ENCODE data around the gene KMO. TPM values are rescaled to one million over a fixed set of nuclear protein-coding genes. Genes with fewer than 3 reads are reported as not detected.
A peak's percentile ranks its signal among the peaks of the same experiment; 100 is the strongest.

Gene KMO
- total and polyA plus RNA-seq, 2 donors (not counting 3 experiments of a cell fraction or from before 2014, with no cell fraction given): not detected

- Histone ChIP-seq H4K20me1 (replicated peaks; ENCODE audit: control insufficient read depth, extremely low read depth, insufficient read depth, low read length) (no peaks in the 10 kb centered on the region), H3K9me3 (replicated peaks; ENCODE audit: control insufficient read depth, insufficient read depth, low read length) (no peaks in the 10 kb centered on the region), H3K9me1 (replicated peaks; ENCODE audit: control insufficient read depth, extremely low read depth, insufficient read depth, low read length) (no peaks in the 10 kb centered on the region), H3K4me2 (ENCODE audit: insufficient read depth, low read length) (no peak overlapping the region), H2AFZ (ENCODE audit: low read depth, low read length) (no peak overlapping the region), H3K27me3 (ENCODE audit: control insufficient read depth in 2 of 2, insufficient read depth in 2 of 2, low read length in 2 of 2) (no peaks in the 10 kb centered on the region), H3K79me2 (ENCODE audit: control insufficient read depth, insufficient read depth, low read length) (no peaks in the 10 kb centered on the region), H3K4me1 (ENCODE audit: control insufficient read depth, extremely low read depth, insufficient read depth, low read length) (no peaks in the 10 kb centered on the region), H3K36me3 (ENCODE audit: control insufficient read depth in 2 of 2, extremely low read depth in 1 of 2, insufficient read depth in 2 of 2, low read length in 2 of 2) (peaks cover 11 to 18% of the 10 kb centered on the region in 2 experiments), H3K9ac (replicated peaks; ENCODE audit: extremely low read depth, insufficient read depth, low read length) (no peak overlapping the region), H3K27ac (ENCODE audit: insufficient read depth, low read depth, low read length) (no peak overlapping the region), H3K4me3 (replicated peaks in 1 of 3; ENCODE audit: insufficient read depth in 1 of 3, low read depth in 1 of 3, low read length in 3 of 3) (no peak overlapping the region)
- peak; percentile 59 for DNase-seq (ENCODE audit: low read depth, low spot score)
- TF ChIP-seq, protein P1, sequence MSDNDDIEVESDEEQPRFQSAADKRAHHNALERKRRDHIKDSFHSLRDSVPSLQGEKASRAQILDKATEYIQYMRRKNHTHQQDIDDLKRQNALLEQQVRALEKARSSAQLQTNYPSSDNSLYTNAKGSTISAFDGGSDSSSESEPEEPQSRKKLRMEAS (IDR thresholded peaks at IDR 0.05; ENCODE audit: insufficient read depth, insufficient read length): no peak
- peak; percentile 24 to 42 for TF ChIP-seq CTCF (IDR thresholded peaks at IDR 0.05; ENCODE audit: extremely low read depth in 1 of 2, insufficient read depth in 1 of 2, low read depth in 1 of 2, low read length in 2 of 2)
- ChIA-PET POLR2A (no interaction called here), CTCF (interaction anchor here (0.8 to 1.4 kb wide), 4 partner anchors 8 to 768 kb away, joined by 3 to 15 read pairs (median 4); no protein-coding TSS in a partner anchor)
- FAIRE-seq: peak; percentile 69
- dilution Hi-C loops (cut with MboI; ENCODE audit: extremely low pct_ligation_motif_present, low sequenced_read_pairs) (no loop called here), intact Hi-C loops (cut with micrococcal nuclease) (loop anchor here (1.0 to 5.0 kb wide), 4 partner anchors 533 to 768 kb away; no protein-coding TSS in a partner anchor)
- no TSS peak for BruUV-seq (replicated peaks)
These were observed 32.3 kb upstream of the KMO start for GRCh38 chr1:241499910-241500309.

DNA sequence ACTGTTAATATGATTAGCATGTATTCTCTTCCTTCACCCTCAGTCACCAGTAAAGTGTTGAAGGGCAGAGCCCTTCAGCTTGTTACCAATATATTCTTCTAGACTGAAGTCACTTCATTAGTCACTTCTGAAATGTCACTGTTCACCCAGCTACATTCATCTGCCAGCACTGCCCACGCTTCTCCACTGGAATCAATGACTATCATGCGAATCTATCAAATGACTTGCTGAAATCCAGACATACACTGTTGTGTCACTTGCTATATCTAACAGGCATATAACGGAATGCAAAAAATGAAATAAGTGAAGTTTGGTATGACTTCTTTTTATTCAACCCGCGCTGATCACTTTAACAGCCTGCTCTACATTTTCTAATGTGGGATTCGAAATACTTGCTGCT, 28.7 kb upstream of the KMO start:
- no peak for DNase-seq (ENCODE audit: low read depth, low spot score)
- intact Hi-C loops (cut with micrococcal nuclease) (loop anchor here (5.0 kb wide), 2 partner anchors 536 to 556 kb away; no protein-coding TSS in a partner anchor), dilution Hi-C loops (cut with MboI; ENCODE audit: extremely low pct_ligation_motif_present, low sequenced_read_pairs) (no loop called here)
- H3K27me3 ChIP-seq (ENCODE audit: control insufficient read depth in 2 of 2, insufficient read depth in 2 of 2, low read length in 2 of 2): no peaks in the 10 kb centered on the region
- H4K20me1 ChIP-seq (replicated peaks; ENCODE audit: control insufficient read depth, extremely low read depth, insufficient read depth, low read length): no peaks in the 10 kb centered on the region
- no peak overlapping the region for H2AFZ ChIP-seq (ENCODE audit: low read depth, low read length)
- no peak for FAIRE-seq
- H3K4me1 ChIP-seq (ENCODE audit: control insufficient read depth, extremely low read depth, insufficient read depth, low read length): peaks cover 25% of the 10 kb centered on the region
- POLR2A ChIA-PET: no interaction called here
- H3K36me3 ChIP-seq (ENCODE audit: control insufficient read depth in 2 of 2, extremely low read depth in 1 of 2, insufficient read depth in 2 of 2, low read length in 2 of 2): peaks cover 10 to 14% of the 10 kb centered on the region in 2 experiments
- no peak overlapping the region for H3K9ac ChIP-seq (replicated peaks; ENCODE audit: extremely low read depth, insufficient read depth, low read length)
- H3K9me3 ChIP-seq (replicated peaks; ENCODE audit: control insufficient read depth, insufficient read depth, low read length): no peaks in the 10 kb centered on the region
- no peak overlapping the region for H3K27ac ChIP-seq (ENCODE audit: insufficient read depth, low read depth, low read length)
- TF ChIP-seq JUN (IDR thresholded peaks at IDR 0.05; ENCODE audit: borderline replicate concordance, insufficient read depth, insufficient read length, low read depth): no peak
- no peak for TF ChIP-seq EZH2 (IDR thresholded peaks at IDR 0.05; ENCODE audit: borderline replicate concordance, low read depth, low read length, severe bottlenecking)
- TF ChIP-seq, protein P1 (IDR thresholded peaks at IDR 0.05; ENCODE audit: insufficient read depth, insufficient read length): no peak
- TF ChIP-seq MYC (IDR thresholded peaks at IDR 0.05; ENCODE audit: low read depth, low read length): no peak
- no peak for TF ChIP-seq POLR2A (IDR thresholded peaks at IDR 0.05; ENCODE audit: low read depth, low read length)
- no peak for TF ChIP-seq GATA2 (IDR thresholded peaks at IDR 0.05; ENCODE audit: insufficient read depth, insufficient read length, low read depth, low read length)
- no peak for TF ChIP-seq CTCF (IDR thresholded peaks at IDR 0.05; ENCODE audit: extremely low read depth in 1 of 2, insufficient read depth in 1 of 2, low read depth in 1 of 2, low read length in 2 of 2)
- TF ChIP-seq FOS (IDR thresholded peaks at IDR 0.05; ENCODE audit: borderline replicate concordance, insufficient read depth, low read length): no peak
- TF ChIP-seq POLR2AphosphoS5 (IDR thresholded peaks at IDR 0.05; ENCODE audit: insufficient read depth, low read depth, low read length): no peak
- H3K9me1 ChIP-seq (replicated peaks; ENCODE audit: control insufficient read depth, extremely low read depth, insufficient read depth, low read length): no peaks in the 10 kb centered on the region
- CTCF ChIA-PET: interaction anchor here (1.0 to 2.4 kb wide), 4 partner anchors 15 to 772 kb away, joined by 3 to 9 read pairs (median 4); no protein-coding TSS in a partner anchor
- H3K4me3 ChIP-seq (replicated peaks in 1 of 3; ENCODE audit: insufficient read depth in 1 of 3, low read depth in 1 of 3, low read length in 3 of 3): no peak overlapping the region
- H3K4me2 ChIP-seq (ENCODE audit: insufficient read depth, low read length): no peak overlapping the region
- peaks cover 1% of the 10 kb centered on the region for H3K79me2 ChIP-seq (ENCODE audit: control insufficient read depth, insufficient read depth, low read length)
- no TSS peak for BruUV-seq (replicated peaks)

Data from endothelial cell of umbilical vein (primary cell).